ENCODE data around the gene FBXW10.
"Not testable (repeated sequence)": the region's sequence is repeated elsewhere in the genome, so short reads cannot be mapped to it uniquely, and the experiment has no call there.

FBXW10 gene

DNA sequence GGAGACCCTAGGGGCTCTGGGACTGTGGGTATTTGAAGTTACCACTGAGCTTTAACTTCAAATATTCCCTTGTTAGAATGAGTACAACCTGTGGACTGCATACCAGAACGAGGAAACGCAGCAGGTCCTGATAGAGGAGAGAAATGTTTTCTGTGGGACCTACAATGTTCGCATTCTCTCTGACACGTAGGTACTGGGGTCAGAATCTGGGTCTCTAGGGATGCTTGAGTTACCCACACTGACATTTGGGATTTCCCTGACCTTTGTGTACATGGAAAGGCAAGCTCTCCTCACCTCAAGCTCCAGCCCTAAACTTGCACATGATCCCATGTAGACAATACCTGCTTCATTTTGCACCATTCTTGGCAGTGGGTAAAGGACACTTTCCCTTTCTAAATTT is 12.1 kb downstream of the FBXW10 start:
- DNase-seq = not testable (repeated sequence)

DNA sequence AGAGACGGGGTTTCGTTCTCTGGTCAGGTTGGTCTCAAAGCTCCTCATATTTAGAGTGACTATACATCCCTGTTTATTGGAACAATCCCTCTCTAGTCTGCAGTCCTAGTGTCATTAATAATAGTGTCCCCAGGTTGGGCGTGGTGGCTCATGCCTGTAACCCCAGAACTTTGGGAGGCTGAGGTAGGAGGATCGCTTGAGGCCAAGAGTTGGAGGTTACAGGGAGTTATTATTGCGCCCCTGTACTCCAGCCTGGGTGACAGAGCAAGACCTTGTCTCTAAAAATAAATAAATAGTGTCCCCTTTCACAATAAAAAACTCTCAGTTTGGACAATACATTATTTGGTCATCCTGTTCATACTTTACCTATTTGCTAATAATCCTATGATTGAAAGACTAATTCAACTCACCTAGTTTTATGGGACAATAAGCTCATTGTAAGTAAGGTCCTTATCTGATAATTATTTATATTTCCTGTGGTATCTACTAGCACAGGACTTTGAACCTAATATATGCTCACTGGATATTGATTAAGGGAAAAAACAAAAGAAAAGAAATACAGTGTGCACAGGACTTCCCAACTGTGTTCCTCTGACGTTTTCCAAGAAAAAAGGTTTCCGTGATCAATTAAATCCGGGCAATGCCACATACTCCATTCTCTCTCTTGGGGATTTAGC is 13.7 kb downstream of the FBXW10 start:
- not testable (repeated sequence) for DNase-seq

DNA sequence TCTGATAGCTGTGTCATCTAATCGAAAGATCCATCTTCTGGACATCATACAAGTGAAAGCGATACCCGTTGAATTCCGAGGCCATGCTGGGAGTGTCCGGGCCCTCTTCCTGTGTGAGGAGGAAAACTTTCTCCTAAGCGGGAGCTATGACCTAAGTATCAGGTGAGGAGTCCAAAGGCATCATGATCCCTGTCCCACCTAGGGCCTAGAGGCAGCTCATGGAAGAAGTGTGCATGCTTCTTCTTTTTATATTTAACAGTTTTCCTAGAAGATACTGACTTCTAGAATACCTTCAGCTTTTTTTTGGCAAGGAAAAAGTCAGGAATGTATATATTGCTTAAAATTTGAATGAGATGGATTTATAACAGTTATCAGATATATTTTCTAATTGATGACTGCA is 14.5 kb downstream of the FBXW10 start:
- DNase-seq = not testable (repeated sequence)

DNA sequence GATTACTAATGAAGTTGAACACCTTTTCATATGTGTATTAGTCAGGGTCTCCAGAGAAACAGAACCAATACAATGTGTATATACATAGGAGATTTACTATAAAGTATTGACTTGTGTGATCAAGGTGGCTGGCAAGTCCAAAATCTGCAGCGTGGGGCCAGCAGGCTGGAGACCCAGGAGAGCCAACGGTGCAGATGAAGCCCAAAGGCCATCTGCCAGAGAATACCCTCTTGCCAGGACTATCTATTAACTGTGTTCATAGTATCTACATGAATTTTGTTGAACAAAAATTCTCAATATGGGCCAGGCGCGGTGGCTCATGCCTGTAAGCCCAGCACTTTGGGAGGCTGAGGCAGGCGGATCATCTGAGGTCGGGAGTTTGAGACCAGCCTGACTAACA is 16.4 kb downstream of the FBXW10 start:
- not testable (repeated sequence) for DNase-seq

DNA sequence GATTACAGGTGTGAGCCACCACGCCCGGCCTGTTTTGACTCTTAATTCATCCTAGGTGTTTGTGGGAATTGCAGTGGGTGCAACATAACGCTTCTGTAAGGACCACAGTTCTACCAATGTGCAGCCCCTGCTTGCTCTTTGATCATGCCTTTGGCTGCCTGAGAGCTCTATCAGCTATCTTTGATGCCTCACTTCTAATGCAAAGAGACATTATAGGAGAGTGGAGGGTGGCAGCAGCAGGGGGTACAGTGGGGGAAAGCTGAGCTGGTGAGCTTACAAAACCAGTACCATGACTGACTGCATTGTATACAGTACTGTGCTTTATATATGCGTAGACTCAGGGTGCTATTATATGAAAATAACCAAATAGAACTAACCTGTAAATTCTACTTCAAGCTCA is 26.7 kb downstream of the FBXW10 start:
- DNase-seq = not testable (repeated sequence)

DNA sequence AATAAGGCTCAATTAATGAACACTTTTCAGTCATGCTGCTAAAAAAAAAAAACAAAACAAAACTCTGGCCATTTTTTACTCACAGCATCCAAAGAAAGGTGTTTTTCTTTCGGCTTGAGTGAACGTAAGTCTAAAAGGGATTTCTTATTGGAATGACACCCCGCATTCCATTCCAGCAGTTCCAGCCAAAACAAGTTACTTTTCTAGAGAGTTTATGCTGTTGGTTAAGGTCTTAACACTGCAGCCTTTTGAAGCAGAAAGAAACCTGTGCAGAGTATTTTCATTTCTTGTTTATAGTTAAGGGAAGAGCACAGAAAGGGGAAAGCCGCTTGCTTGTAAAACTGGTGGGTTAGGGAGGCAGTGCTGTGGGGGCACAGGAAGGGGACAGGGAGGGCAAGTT is 27.2 kb downstream of the FBXW10 start:
- not testable (repeated sequence) for DNase-seq

DNA sequence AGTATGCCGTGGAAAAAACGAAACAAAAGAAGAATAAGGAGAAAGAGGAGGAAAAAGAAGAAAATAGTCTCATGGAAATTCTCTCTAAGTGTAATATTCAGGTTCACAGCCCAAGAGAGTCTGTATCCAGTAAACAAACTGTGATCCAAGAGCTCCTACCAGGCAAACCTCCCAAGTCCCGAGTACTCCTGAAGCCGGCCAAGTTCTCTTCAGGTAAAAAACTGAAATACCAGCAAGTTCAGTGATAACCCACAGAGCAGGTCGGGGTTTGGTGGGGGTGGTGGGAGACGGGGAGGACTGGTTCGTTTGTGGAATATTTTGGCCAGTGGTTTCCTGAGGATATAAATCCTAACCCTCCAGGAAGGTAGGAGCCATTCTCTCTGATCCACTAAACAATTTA is 28.6 kb downstream of the FBXW10 start:
- no peak for DNase-seq

DNA sequence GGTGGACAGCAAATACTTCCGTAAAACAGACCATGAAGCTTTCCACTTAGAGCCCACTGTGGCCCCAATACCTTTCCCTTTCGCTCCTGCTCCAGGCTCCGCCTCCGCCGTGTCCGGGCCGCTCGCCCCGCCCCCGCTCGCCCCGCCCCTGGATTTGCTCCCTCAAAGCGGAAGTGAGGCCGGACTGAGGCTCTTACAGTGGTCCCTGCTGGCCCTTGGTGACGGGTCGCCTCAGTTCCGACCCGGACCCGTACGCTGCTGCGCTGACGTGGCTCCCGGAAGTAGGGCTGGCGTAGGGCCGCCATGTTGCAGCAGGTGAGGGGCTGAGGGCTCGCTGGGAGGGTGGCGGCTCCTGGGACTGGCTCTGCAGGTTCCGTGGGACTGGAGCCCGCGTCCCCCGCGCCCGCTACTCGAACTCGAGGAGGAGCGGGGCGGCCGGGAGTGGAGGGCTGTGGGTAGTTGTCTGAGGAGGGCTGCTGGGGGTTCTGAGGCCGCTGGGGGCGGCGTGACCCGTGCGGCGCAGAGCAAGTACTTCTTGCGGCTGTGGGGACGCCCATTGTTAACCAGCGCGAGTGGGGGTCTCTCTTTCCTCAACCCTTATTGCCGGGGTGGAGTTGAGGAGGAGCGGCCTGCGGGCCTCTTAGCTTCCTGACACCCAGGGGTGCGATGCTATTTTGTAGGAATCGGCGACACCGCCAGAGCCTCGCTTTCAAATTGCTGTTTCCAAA is 37.3 kb downstream of the FBXW10 start, which contains the start of gene TVP23B:
Gene TVP23B (plus strand): TSS at position 193 of the 728 bp plus-strand sequence. CDS start 111 bp downstream, at position 304.
- peak; percentile 92 for DNase-seq

DNA sequence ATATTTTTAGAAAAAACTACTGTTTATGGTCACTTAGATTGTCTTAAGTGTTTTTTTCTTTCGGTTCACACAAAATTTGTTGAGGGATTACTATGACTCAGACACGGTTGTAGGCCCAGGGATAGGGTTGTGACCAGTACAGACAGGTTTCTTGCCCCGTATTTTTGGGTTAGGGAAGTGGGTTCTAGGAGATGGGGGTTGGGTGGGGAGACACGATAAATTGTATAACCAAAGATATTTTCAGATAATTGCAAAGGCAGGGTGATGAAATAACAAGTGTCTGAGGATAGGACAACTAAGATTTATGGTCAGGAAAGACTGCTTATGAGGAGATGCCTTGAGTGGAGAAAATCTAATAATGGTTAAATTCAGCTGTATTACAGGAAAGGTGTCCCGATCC is 38.0 kb downstream of the FBXW10 start:
- DNase-seq = not testable (repeated sequence)

DNA sequence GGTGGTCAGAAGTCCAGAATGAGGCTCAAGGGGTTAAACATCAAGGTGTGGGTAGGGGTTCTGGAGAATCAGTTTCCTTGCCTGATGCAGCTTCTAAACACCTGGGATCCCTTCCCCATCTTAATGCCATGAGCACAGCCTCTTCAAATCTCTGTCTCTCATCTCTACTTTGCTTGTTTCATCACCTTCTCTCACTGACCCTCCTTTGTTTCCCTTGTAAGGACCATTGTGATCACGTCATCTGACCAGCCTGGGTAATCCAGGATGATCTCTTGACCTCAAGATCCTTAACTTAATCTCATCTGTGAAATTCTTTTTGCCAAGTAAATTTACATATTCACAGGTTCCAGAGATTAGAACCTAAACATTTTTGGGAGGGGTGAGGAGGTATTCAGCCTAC is 42.1 kb downstream of the FBXW10 start:
- not testable (repeated sequence) for DNase-seq

DNA sequence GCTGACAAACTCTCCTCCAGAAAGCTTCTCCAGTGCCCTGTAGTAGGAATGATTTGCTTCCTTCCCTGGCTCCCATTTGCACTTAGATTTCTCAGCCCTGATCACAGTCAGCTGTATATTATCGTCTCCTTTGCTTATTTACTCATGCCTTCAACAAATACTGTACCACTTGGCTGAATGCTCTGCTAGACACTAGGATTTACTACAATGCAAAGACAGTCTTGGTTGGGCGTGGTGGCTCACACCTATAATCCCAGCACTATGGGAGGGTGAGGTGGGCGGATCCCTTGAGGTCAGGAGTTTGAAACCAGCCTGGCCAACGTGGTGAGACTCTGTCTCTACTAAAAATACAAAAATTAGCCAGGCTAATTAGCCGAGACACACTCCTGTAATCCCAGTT is 43.0 kb downstream of the FBXW10 start:
- DNase-seq = not testable (repeated sequence)

DNA sequence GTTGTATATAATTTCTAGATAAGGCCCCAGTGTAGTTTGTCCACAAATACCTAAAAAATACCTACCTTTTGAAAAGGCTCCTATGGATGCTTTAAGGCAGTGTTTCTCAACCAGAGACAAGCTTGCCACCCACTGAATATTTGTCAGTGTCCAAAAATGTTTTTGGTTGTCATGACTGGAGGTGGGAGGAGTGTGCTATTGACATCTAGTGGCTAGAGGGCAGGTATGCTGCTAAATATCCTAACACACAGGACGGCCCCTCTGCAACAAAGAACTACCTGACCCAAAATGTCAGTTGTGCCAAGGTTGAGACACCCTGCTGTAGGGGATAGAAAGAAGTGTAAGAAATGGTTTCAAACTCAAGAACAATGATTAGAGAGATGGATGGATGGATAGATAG is 47.5 kb downstream of the FBXW10 start:
- DNase-seq = not testable (repeated sequence)

DNA sequence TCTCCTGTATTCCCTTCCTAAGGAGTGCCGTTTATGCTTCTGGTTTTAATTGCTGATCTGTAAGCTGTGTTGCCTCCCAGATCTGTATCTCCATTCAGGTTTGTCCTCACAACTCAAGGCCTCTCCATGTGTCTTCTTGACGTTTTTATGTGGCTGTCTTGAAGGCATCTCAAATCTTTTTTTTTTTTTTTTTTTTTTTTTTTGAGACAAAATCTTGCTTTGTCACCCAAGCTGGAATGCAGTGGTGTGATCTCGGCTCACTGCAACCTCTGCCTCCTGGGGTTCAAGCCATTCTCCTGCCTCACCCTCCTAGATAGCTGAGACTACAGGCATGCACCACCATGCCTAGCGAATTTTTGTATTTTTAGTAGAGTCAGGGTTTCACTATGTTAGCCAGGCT is 51.0 kb downstream of the FBXW10 start:
- DNase-seq = not testable (repeated sequence)

DNA sequence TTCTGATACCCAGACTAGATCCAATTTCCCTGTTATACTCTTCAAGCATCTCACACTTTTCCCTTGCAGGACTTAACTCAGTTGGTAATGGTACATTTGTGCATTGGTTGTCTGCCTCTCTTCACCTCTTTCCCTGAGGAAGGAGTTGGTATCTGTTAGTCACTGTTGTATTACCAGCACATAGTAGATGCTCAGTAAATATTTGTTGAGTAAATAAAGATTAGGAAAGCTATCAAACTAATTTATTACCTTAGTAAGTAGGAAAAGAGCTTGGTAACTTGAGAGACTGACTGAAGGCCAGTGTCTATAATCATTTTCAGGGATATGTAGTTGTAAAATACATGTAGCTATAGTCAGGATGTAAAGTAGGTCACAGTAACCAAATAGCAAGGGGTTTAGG is 53.0 kb downstream of the FBXW10 start:
- DNase-seq = not testable (repeated sequence)

DNA sequence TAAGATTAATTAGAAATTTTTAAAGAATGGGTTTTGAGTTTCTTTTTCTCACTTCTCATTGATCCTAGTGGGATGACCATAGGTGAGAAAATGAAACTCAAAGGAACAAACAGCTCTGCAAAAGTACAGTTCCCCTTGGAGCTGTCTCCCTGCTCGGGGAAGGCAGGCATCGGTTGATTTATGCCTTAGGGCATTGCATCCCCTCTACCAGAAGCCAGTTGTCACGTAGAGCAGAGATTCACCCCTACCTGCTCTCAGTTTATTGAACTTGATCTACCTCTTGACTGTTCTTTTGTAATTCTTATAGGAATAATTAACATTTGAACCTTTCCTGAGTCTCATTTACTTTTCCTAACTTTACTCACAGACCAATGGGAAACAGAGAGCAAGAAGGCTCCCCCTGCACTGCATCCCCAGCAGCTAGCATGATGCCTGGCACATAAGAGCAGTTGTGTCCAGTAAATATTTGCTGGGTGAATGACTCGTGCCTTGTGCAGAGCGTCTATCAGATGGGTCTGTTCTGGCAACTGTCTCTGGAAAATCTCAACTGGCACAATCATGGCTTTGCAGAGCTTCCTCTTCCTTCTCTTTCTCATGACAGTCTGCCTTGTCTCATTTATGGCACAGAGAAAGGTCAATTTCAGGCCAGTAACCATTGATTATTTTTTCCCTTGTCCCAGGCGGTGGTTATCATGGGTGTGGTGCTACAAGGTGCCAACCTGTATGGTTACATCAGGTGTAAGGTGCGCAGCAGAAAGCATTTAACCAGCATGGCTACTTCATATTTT is 59.8 kb downstream of the FBXW10 start:
- DNase-seq = not testable (repeated sequence)

DNA sequence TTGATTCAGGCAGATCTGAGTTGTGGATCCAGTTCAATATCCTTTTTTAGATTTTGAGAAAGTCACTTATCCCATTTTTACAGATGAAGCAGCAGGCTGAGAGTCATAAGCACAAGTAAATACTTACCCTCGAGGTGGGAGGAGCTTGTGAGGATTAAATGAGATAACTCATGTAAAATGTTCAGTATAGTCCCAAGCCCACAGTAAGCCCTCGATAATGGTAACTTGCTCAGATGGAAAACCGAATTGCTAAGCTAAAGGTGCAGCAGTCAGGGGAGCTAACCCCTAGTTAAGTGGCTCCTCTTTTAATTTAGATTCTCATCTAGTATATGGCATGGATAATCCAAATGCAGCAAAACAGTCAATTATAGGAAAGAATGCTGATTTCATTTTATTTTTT is 72.1 kb downstream of the FBXW10 start:
- DNase-seq = not testable (repeated sequence)

DNA sequence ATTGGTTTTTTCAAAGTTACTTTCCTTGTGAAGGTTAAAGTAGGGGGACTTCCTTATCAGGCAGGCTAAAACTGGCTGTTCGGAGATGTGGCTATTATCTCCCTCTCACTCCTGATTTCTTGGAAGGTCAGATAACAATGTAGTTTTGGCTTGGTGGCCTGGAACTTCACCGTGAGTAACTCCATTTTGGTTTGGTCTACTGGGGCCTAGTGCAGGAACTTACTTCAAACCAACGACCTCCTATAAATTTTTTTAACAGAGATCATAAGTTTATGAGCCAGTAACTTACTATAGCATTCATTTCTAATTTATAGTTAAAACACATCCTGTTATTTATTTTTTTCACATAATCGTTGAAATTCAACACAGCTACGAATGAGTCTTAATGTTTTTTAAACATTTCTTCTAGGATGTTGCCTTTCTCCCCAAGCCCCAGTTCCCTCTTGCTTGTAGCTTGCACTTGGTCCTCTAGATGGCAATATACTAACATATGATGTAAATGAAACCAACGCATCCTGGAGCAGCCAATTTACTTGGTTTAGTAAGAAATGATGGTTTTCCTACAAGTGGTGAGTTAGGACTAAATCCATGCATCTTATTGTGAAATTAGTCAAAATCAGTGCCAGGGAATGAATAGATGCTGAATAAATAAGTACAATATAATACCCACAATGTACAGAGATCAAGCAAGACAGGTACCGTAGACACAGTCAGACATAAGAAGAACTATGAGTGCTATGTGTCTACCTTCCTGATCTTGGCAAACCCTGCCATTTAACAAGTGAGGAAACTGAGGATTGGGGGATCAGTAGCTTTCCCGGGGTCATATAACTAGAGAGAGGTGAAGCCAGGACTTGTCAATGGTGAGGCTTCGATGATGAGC is 72.9 kb downstream of the FBXW10 start:
- DNase-seq = peak; percentile 59

DNA sequence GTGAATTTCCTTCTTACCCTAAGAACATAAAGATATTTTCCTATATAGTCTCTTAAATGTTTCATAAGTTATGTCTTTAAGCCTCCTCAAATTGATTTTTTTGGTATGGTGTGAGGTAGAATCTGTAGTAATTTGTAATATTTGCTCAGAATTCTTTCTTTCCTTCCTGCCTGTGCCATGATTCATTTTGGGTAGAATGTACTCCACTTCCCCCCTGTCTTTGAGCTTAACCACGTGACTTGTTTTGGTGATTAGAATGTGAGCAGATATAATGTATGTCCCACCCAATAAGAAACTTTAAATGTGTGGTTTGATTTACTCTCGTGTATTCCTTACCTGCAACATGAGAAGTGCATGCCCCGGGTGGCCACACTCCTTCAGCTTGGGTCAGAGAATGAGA is 77.6 kb downstream of the FBXW10 start:
- DNase-seq = peak; percentile 11

DNA sequence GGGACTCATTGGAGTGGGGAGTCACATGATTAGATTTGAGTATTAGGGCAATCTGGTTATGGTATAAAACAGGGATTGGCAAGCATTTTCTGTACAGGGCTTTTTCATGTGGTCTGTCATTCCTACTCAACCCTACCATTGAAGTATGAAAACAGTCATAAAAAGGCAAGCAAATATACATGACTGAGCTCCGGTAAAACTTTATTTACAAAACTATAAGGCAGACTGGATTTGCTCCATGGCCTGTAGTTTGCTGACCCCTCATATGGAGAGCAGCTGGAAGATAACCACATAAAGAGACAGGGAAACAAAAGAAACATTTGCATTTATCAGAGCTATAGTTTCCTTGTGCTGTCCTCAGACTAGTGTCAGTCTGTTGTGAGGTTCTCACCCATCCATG is 83.8 kb downstream of the FBXW10 start:
- DNase-seq = not testable (repeated sequence)
